HG03045 (cell line): ENCODE data around the gene LAPTM5.
"Not testable (repeated sequence)": the region's sequence is repeated elsewhere in the genome, so short reads cannot be mapped to it uniquely, and the experiment has no call there.

Source experiments
- ATAC-seq: cut with Tn5 transposase; IDR thresholded peaks from one replicate; pipeline ENCODE4 v1.9.1; 2021; ENCODE audit warnings: mild to moderate bottlenecking, moderate library complexity; ENCODE audit not compliant: unreplicated experiment

The LAPTM5 gene

GRCh38 chr1:30773722-30774358 lies 16.3 kb upstream of the LAPTM5 start:
- no peak for ATAC-seq

GRCh38 chr1:30771005-30771404 lies 13.4 kb upstream of the LAPTM5 start:
- ATAC-seq, result no peak

DNA sequence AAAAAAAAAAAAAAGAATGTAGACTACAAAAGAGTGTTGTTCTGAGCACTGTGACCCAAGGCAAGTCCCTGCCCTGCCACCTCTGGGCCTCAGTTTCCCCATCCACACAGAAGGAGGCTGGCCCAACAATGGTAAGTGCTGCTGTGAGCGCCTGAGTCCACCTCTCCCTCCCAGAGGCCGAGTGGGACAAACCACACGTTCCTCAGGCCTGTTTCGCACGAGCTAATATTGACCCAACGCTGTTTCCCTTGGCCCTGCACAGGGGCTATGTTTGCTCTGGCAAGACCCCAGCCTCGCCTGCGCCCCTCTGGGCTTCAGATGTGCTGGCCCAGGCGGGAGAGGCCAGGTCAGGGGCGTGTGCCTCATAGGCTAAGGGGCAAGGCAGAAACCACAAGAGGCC lies 12.6 kb upstream of the LAPTM5 start:
- no peak for ATAC-seq

- ATAC-seq, result no peak
These were observed 11.5 kb upstream of the LAPTM5 start for GRCh38 chr1:30768830-30769718.

- ATAC-seq, result no peak
These were observed 10.7 kb upstream of the LAPTM5 start for GRCh38 chr1:30768159-30768829.

DNA sequence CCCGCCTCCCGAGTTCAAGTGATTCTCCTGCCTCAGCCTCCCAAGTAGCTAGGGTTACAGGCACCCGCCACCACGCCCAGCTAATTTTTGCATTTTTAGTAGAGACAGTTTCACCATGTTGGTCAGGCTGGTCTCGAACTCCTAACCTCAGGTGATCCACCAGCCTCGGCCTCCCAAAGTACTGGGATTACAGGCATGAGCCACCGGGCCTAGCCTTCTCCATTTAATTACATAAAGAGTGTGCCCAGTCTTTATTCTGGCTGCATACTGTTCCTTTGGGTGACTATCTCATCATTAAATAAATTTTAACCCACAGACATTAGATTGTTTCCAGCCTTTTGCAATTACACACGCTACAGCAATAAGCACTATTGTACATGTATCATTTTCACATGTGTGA lies 9.4 kb upstream of the LAPTM5 start:
- ATAC-seq, result not testable (repeated sequence)

GRCh38 chr1:30765556-30766434 lies 8.2 kb upstream of the LAPTM5 start:
- ATAC-seq, result no peak

GRCh38 chr1:30764939-30765555 lies 7.5 kb upstream of the LAPTM5 start:
- peak; percentile 40 for ATAC-seq

DNA sequence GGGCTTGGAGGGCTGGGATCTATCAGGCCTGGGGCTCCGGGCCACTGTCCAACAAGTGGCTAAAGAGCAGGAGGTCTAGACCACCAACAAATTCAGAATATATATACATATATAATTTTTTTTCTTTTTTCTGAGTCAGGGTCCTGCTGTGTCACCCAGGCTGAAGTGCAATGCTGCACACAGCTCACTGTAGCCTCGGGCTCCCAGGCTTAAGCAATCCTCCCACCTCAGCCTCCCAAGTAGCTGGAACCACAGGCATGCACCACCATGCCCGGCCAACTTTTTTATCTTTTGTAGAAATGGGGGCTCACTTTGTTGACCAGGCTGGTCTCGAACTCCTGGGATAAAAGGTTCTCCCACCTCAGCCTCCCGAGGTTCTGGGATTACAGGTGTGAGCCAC lies 6.8 kb upstream of the LAPTM5 start:
- no peak for ATAC-seq

- ATAC-seq, result no peak
These were observed 6.2 kb upstream of the LAPTM5 start for GRCh38 chr1:30763651-30764248.

DNA sequence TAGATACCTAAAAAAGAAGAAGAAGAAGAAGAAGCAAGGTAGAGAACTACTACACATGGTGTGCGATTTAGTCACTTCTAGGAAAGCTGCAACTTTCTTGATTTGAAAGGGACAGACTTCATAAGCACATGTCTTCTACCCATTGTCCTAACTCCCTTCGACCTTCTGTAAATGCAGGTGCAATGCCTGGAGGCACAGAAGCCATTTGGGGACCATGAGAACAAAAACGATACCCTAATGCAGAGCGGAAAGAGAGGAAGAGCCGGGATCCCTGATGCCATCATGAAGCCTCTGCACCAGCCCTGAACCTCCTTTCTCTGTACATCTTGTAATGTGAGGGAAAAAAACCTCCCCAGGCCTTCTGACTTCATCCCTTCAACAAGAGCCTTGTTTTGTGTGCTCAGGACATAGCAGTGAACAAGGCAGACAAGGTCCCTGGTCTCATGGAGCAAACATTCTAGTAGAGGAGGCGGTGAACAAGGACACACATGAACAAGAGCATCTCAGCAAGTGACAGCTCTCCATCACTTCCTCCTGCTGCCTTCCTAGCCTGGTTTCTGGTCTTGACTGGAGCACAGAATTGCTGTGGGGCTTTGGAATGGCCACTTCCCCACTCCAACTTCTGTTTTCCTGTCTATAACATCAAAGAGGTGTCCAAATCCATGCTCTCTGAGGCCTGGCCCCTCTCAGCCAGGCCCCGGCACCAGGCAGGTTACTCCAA lies 5.5 kb upstream of the LAPTM5 start:
- ATAC-seq, result no peak

DNA sequence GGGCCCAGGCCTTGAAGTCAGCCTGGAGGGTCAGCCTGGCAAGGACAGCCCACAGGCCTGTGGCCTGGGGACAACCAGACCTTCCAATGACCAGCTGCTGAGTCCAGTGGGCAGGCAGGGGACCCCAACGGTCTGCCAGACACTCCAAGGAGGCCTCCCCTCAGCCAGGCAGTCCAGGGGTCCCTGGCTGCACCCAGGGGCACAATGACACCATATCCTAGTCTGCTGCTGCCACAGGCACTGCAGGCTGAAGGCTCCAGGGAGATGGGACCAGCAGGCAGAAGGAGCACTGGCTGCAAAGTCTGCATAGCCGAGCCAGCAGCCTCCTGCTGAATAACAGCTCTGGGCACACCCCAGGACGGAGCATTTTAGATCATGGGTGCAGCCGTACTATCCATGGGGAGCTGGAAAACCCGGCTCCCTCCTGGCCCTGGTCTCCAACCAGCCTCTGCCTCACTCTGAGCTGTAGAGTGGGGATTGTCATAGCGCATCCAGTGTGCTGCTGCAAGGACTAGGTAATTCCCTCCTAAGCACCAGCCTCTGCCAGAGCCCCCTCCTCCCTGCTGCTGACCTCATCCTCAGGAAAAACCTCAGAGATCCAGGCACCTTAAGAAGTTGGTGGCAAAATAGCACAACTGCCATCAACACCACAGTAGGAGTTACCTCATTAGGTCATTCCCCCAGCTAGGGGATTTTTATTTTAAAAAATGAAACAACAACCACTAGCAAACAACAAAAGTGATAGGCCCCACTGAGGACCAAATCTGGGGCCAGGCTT lies 4.8 kb upstream of the LAPTM5 start:
- no peak for ATAC-seq

DNA sequence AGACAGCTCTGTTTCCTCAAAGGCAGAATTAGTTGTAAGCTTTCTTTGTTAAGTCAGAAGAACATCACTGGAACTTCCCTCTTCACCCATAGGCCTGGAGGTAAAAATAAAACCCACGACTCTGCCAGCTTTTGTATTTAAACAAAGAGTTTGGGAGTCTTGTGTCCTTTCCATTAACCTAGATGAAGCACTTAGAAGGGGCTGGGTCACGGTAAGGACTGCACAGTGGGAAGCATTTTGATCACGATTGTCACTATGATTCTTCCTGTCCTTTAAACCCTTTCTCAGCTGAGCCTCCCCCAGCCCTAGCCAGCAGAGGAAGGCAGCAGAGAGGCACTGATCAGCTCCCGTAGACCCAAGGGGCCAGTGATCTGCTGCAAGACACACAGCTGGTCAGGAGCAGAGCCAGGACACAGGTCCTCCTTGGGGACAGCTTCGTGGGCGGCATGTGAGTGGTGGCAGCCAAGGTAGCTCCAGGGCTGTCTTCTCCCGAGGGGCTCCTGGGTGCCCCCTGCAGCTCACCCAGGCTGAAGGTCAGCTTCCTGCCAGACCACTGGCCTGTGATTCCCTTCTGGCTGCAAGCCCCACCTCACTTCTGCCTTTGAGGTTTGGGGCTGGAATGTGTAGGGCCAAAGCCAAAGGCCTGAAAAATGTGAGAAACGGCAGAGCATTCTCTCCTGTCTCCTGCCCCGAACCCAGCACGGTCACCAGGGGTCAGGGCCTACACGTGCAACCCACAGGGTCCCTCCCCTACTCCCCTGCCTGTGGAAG lies 4.0 kb upstream of the LAPTM5 start:
- no peak for ATAC-seq

GRCh38 chr1:30760596-30761324 lies 3.2 kb upstream of the LAPTM5 start:
- ATAC-seq, result no peak

DNA sequence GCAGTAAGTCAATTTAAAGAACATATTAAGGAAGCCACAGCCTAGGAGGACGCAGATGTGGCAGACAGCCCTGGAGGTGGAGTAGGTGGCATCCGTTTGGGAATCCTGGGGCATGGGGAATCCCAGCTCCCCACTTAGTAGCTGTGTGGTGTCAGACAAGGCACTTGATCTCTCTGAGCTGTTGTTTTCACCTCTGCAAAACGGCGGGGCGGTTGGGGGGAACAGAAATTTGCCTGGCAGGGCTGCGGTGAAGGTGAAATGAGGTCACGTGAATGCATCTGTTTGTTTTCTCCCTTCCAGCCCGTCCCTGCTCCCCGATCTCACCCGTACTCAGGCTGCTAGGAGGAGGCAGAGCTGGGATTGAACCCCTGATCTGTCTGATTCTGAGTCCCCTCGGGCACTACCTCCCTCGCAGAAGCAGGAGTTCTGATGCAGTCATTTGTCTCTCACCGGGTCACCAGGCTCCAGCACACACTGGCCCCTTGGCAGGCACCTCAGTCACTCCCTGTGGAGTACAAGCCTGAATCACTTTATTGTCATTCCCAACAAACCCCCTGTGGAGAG lies 2.2 kb upstream of the LAPTM5 start:
- no peak for ATAC-seq

GRCh38 chr1:30758785-30759380 lies 1.3 kb upstream of the LAPTM5 start:
- no peak for ATAC-seq
